Gastrocnemius medialis (tissue), 4 donors: ENCODE results near the gene WWOX.

Experiments
- POLR2A ChIP-seq, 2 donors: fragments of 450-650 bp; IDR thresholded peaks; one replicate each; pipeline ENCODE4 v1.6.1; 2017; ENCODE audit warnings: antibody characterized with exemption in 2 of 2, mild to moderate bottlenecking in 2 of 2, moderate library complexity in 2 of 2
- TF ChIP-seq, protein P1 (sequence below), 5 experiments: fragments of 450-650 bp in 3 of 5; fragments of 200-600 bp in 2 of 5; sonication (generic) in 2 of 5; IDR thresholded peaks in 4 of 5; conservative IDR thresholded peaks in 1 of 5; 1 replicate in 4 of 5; 2 replicates in 1 of 5; pipeline ENCODE4 v1.5.1; 2016 to 2019; ENCODE audit warnings: antibody characterized with exemption in 5 of 5, mild to moderate bottlenecking in 3 of 5, moderate library complexity in 3 of 5

DNA sequence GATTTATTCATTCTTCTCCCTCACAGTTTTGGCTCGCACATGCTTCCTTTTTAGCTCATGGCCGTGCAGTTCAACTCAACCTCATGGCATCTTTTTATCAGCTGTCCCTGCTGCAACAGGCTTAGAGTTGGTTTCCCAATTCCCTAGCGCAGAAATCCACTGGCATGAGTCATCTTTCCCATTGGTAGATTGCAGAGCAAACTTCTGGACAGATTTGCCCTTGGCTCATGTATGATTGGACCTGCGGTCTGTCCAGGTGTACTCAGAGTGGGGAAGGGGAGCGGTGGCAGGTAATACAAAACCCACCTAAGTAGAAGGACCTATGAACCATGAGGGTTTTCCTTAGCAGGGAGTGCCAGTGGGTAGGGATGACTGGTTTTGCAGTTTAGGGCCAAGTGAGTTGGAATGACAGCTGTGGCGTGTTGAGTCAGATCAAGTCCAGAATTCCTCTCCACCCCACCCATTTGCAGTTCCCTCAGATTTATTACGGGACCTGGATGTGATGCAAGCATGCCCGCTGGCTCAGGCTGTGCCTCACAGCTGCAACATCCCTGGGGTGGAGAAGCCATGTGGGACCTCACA is 584.7 kb downstream of the WWOX start:
- TF ChIP-seq, protein P1, sequence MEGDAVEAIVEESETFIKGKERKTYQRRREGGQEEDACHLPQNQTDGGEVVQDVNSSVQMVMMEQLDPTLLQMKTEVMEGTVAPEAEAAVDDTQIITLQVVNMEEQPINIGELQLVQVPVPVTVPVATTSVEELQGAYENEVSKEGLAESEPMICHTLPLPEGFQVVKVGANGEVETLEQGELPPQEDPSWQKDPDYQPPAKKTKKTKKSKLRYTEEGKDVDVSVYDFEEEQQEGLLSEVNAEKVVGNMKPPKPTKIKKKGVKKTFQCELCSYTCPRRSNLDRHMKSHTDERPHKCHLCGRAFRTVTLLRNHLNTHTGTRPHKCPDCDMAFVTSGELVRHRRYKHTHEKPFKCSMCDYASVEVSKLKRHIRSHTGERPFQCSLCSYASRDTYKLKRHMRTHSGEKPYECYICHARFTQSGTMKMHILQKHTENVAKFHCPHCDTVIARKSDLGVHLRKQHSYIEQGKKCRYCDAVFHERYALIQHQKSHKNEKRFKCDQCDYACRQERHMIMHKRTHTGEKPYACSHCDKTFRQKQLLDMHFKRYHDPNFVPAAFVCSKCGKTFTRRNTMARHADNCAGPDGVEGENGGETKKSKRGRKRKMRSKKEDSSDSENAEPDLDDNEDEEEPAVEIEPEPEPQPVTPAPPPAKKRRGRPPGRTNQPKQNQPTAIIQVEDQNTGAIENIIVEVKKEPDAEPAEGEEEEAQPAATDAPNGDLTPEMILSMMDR (IDR thresholded peaks at IDR 0.05 in 4 of 5, conservative IDR thresholded peaks at IDR 0.05 in 1 of 5), result no peak
- TF ChIP-seq POLR2A (IDR thresholded peaks at IDR 0.05), result no peak
